HG03432 (cell line): ENCODE data around the gene SLC35D2.

Source experiments
- ATAC-seq: cut with Tn5 transposase; IDR thresholded peaks from one replicate; pipeline ENCODE4 v1.9.1; 2021; ENCODE audit warnings: mild to moderate bottlenecking, moderate library complexity; ENCODE audit not compliant: unreplicated experiment

Gene SLC35D2

DNA sequence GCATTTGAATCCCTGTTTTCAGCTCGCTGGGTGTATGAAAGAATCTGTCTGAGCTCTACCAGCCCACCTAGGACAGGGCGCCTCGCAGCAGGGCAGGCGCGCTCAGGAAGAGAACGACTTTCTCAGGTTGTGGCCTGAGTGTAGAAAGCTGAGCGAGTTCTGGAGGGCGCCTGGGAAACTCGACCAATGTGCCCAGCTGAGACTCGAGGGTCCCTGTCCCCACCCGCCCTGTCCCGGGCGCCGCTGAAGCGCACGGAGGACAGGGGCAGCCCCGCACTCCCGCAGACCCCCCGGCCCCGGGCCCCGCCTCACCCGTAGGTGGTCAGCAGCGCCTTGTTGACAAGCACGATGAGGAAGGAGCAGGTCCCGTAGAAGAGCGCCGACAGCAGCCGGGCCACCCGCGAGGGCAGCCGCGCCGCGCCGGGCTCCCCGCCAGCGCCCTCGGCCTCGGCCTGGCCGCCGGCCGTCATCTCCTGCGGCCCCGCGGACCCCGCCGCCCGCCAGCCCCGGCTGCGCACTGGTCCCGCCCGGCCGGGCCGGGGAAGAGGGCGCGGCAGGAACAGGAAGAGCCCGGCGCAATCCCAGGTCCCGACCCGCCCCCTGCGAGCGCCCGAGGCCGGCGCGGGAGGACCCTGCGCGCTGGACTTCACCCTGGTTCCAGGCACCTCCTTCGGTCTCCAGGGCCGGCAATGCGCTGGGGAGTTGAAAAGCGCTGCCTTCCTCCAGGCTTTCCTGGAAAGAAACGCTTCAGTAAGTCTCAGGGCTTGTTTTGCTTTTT lies at the start of gene SLC35D2:
SLC35D2 (minus strand) TSS at position 547 of the 778 bp plus-strand sequence; CDS start at position 470, 77 bp downstream.
- no peak for ATAC-seq

DNA sequence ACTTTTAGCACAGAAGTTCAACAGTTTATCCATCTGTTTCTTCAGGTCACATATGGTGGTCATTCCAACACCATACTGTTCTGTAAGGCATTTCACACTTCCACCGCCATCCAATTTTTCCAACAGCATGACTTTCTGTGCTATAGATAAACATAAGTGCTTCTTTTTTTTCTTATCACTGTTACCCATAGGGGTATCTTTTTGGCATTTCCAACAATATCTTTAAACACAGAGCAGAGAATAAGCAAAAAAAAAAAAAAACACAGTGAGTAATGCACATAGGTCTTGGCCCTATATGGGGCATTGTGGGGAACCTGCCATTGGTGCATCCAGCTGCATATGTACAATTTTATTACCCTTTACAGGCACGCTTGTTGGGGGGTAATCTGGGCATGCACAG lies 46.9 kb upstream of the SLC35D2 start:
- no peak for ATAC-seq

DNA sequence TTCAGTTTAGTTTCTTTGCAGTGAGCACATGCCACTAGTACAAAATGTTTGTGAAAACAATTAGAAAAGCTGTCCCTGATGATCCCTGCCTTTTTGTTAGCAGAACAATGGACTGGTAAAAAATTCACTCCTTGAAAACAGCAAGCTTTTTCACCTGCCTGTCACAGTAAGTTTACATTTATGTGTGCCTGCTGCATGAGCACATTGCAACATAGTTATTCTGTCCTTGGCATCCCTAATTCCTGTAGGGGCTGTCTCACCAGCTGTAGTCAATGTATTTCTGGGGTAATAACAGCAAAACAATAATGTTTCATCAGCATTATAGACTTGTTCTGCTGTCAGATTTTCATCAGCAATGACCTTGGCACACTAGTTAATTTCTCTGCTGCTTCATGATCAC lies 46.2 kb upstream of the SLC35D2 start:
- ATAC-seq: no peak

GRCh38 chr9:96425500-96426169 lies 42.1 kb upstream of the SLC35D2 start:
- ATAC-seq: no peak

- ATAC-seq: no peak
Measured at GRCh38 chr9:96423985-96424336, 40.5 kb upstream of the SLC35D2 start.

DNA sequence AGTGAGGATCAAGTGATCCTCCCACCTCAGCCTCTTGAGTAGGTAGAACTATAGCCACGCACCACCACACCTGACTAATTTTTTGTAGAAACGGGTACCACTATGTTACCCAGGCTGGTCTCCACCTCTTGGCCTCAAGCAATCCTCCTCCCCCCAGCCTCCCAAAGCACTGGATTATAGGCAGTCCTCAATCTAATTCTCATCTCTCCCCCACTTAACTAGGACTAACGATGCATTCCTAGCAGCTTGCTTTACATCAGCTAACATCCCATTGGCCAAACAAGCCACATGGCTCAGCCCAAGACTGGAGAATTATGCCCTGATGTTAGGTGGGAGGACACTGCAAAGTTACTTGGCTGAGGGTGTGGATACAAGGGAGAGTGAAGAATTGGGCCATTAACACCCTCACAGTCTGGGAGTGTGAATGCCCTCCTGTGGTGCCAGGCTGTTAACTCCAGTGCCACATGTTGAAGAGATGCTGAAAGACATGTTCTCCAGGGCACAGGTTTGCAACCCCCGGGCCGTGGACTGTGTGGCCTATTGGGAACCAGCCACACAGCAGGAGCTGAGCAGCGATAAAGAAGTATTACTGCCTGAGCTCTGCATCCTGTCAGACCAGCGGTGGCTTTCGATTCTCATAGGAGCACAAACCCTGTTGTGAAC lies 39.9 kb upstream of the SLC35D2 start:
- no peak for ATAC-seq

DNA sequence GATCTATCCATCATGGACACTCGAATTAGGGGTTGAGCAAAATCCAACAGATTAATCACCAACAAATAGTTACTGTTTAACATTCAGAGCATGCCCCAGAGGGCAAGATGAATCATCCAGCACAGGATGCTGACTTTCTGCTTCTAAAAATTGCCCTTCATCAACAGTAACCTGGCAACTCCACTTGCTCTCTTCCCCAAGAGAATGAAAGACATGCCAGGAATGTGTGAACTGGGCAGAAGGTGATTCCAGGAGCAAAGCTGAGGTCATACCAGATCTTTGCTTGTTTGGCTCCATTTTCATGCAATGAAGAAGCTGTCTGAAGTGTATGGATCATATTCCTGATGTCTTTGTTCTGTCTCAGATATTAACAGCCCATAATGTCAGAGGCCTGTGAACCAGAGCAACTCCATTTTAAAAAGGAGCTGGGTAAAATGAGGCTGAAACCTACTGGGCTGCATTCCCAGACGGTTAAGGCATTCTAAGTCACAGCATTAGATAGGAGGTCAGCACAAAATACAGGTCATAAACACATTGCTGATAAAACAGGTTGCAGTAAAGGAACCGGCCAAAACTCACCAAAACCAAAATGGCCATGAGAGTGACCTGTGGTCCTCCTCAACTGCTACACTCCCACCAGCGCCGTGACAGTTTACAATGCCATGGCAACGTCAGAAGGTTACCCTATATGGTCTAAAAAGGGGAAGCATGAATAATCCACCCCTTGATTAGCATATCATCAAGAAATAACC lies 37.1 kb upstream of the SLC35D2 start:
- ATAC-seq: no peak

GRCh38 chr9:96419691-96419969 lies 36.1 kb upstream of the SLC35D2 start:
- ATAC-seq: no peak

GRCh38 chr9:96418920-96419690 lies 35.6 kb upstream of the SLC35D2 start:
- ATAC-seq: peak; percentile 41

DNA sequence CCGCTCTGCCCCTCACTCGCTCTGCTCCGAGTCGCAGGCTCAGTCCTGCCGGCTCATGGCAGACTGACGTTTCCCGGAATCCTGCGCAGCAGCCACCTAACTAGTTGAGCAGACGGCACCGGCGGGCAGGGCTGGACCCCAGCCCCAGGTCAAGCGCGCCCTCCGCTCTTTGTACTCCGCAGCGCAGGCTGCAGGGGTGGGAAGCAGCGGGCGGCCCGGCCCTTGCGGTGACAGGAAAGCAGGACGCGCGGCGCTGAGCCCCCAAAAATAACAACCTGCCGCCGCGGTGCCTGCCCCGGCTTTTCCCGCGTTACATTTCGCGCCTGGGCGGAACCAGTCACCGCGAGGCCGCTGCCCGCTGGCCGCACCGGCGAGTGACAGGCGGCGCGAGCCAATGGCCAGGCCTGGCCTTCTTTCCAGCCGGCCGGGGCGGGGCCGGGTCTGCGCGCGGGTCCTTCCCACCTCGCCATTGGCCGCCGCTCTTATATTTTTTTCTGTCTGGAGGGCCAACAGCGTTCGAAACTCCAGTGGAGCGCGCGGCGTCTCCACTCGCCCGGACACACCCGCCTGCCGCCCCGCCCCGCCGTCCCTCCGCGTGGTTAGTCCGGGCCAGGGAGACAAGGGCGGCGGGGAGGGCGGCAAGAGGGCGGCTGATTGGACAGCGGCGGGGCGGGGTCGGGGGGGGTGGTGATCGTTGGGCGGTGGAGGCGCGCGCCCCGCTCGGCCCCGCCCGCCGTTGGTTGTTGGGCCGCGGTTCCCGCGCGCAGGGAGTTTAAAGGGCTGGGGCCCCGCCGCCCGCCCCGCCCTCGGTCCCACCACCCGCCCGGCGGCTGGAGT lies 34.8 kb upstream of the SLC35D2 start, which contains the start of gene ZNF367:
ZNF367 (minus strand) TSS at position 288 of the 837 bp plus-strand sequence. CDS start 338 bp downstream, outside the sequence.
- ATAC-seq: peak; percentile 70

- peak; percentile 1 for ATAC-seq
Measured at GRCh38 chr9:96417661-96418082, 34.2 kb upstream of the SLC35D2 start.

GRCh38 chr9:96417051-96417586 lies 33.6 kb upstream of the SLC35D2 start:
- peak; percentile 27 for ATAC-seq

DNA sequence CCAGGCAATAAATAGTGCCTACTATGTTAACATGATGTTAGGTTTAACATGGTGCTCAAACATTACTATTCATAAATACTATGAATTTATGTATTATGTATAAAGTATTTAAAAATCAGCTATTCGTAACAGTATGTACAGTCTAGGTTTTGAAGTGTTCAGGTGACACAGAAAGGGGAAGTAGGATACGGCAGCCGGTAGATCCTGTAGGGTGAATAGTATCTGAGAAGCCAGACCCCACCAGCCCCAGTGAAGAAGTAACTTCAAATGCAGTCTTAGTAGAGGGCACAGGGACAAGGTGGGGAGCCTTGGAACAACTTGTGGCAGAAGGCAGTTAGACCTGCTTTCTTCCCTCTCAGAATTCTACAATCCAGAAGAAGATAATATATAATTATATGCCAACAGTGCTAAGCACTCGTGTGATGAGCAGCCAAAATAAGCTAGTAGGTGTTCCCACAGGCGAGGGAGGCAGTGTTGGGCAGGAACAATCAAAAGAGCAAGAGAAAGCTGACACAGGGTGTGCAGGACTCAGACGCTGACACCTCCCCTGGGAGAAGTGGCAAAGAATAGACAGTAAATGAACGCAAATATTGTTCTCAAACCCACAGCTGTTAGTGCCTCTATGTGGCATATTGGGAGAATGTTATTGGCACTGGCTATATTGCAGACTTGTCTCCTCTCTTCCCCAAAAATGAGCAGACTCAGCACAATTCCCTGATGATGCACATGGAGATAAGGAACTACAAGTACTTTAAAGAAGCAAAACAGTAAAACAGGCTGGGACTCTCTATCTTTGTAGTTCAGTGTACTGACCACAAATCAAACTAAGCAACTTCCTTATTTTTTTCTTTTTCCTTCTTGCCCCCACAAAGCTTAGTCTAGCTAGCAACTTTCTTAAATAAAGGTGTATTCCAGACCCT lies 30.1 kb upstream of the SLC35D2 start:
- ATAC-seq: peak; percentile 15

GRCh38 chr9:96412174-96412913 lies 28.8 kb upstream of the SLC35D2 start:
- ATAC-seq: no peak

- ATAC-seq: no peak
Measured at GRCh38 chr9:96411129-96411838, 27.8 kb upstream of the SLC35D2 start.

DNA sequence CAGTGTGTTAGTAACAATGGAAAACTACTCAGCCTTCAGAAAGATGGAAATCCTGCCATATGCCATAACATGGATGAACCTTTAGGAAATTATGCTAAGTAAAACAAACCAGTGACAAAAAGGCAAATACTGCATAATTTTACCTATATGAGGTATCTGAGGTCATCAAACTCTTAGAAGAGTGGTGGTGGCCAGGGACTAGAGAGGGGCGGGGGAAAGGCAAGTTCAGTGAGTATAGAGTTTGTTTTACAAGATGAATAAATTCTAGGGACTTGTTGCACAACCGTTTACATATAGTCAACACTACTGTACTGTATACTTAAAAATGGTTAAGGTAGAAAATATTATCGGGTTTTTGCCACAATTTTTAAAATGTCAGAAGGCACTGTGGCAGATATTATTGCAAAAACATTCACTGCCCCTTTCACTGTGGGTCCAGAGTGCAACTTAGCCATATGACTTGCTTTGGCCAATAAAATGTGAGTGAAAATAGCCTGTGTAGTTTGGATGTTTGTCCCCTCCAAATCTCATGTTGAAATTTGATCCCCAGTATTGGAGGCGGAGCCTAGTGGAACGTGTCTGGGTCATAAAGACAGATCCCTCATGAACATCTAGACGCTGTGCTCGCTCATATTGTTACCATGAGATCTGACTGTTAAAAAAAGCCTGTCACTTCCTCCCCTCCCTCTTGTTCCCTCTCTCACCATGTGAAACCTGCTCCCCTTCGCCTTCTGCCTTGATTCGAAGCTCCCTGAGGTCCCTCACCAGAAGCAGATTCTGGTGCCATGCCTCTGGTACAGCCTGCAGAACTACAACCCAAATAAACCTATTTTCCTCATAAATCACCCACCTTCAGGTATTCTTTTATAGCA lies 25.1 kb upstream of the SLC35D2 start:
- no peak for ATAC-seq
